HepG2 (cell line): ENCODE measurements around the gene MPG. TPM values are rescaled to one million over a fixed set of nuclear protein-coding genes. Genes with fewer than 3 reads are reported as not detected.

ENCODE experiments used
- CHD4 ChIP-seq: fragments of 200-600 bp; sonication (generic); IDR thresholded peaks from 2 replicates; pipeline ENCODE4 v1.7.0; 2017; ENCODE audit warnings: mild to moderate bottlenecking, low read length, borderline replicate concordance
- DNMT3B ChIP-seq: conservative IDR thresholded peaks from 2 replicates; pipeline ENCODE4 v1.6.1; 2016; ENCODE audit warnings: missing biosample characterization, control low read depth
- HOXA7 ChIP-seq: sonication (generic); formaldehyde crosslinking; IDR thresholded peaks from 2 replicates; pipeline ENCODE4 v1.8.1; 2022; ENCODE audit warnings: mild to moderate bottlenecking, missing genetic modification reagents, moderate library complexity
- MXD4 ChIP-seq: IDR thresholded peaks from 2 replicates; pipeline ENCODE4 v1.6.1; 2016; ENCODE audit warnings: mild to moderate bottlenecking, missing biosample characterization, missing genetic modification reagents
- NBN ChIP-seq: fragments of 450-650 bp; conservative IDR thresholded peaks from 2 replicates; pipeline ENCODE4 v1.6.1; 2017
- NCOR1 ChIP-seq: fragments of 200-600 bp; sonication (generic); IDR thresholded peaks from 2 replicates; pipeline ENCODE4 v1.7.0; 2017; ENCODE audit warnings: antibody characterized with exemption, low read length, borderline replicate concordance
- NFIC ChIP-seq: IDR thresholded peaks from 2 replicates; pipeline ENCODE4 v1.6.1; 2012; ENCODE audit warnings: mild to moderate bottlenecking, low read length, inconsistent platforms
- PAF1 ChIP-seq: IDR thresholded peaks from 2 replicates; pipeline ENCODE4 v1.6.1; 2016; ENCODE audit warnings: missing genetic modification reagents, missing compliant biosample characterization
- PHF20 ChIP-seq: sonication (generic); formaldehyde crosslinking; IDR thresholded peaks from 2 replicates; pipeline ENCODE4 v1.5.0; 2020; ENCODE audit warnings: mild to moderate bottlenecking, missing genetic modification reagents
- REL ChIP-seq: sonication (generic); formaldehyde crosslinking; conservative IDR thresholded peaks from 2 replicates; pipeline ENCODE4 v1.8.0; 2022; ENCODE audit warnings: mild to moderate bottlenecking, missing genetic modification reagents, moderate library complexity
- SMYD3 ChIP-seq: sonication (generic); formaldehyde crosslinking; IDR thresholded peaks from 2 replicates; pipeline ENCODE4 v1.8.1; 2023; ENCODE audit warnings: mild to moderate bottlenecking, missing genetic modification reagents
- SOX13 ChIP-seq, 3 experiments: fragments of 450-650 bp in 1 of 3; sonication (generic) in 1 of 3; formaldehyde crosslinking in 1 of 3; IDR thresholded peaks in 2 of 3; conservative IDR thresholded peaks in 1 of 3; 2 replicates each; pipeline versions ENCODE4 v1.5.0 to v1.6.1; 2016 to 2020; ENCODE audit warnings: antibody characterized with exemption in 1 of 3, mild to moderate bottlenecking in 1 of 3, missing compliant biosample characterization in 1 of 3, missing genetic modification reagents in 1 of 3, moderate library complexity in 1 of 3
- SP140L ChIP-seq: sonication (generic); formaldehyde crosslinking; IDR thresholded peaks from 2 replicates; pipeline ENCODE4 v1.4.0; 2020; ENCODE audit warnings: missing genetic modification reagents, borderline replicate concordance
- SPEN ChIP-seq: sonication (generic); formaldehyde crosslinking; IDR thresholded peaks from 2 replicates; pipeline ENCODE4 v1.5.1; 2020; ENCODE audit warnings: low read depth, mild to moderate bottlenecking, missing genetic modification reagents
- TARDBP ChIP-seq: sonication (generic); formaldehyde crosslinking; IDR thresholded peaks from 2 replicates; pipeline ENCODE4 v1.8.0; 2022; ENCODE audit warnings: mild to moderate bottlenecking, missing genetic modification reagents
- TBP ChIP-seq: sonication (generic); formaldehyde crosslinking; IDR thresholded peaks from 2 replicates; pipeline ENCODE4 v1.5.0; 2020; ENCODE audit warnings: missing genetic modification reagents
- ZBTB7A ChIP-seq: sonication (generic); formaldehyde crosslinking; IDR thresholded peaks from 2 replicates; pipeline ENCODE4 v1.8.0; 2022; ENCODE audit warnings: mild to moderate bottlenecking, missing genetic modification reagents
- ZFP36L1 ChIP-seq: sonication (generic); formaldehyde crosslinking; IDR thresholded peaks from 2 replicates; pipeline ENCODE4 v1.8.0; 2022; ENCODE audit warnings: mild to moderate bottlenecking, missing genetic modification reagents, moderate library complexity
- ZFP36L2 ChIP-seq: sonication (generic); formaldehyde crosslinking; IDR thresholded peaks from 2 replicates; pipeline ENCODE4 v1.4.0; 2020; ENCODE audit warnings: missing genetic modification reagents
- ZFP37 ChIP-seq: sonication (generic); formaldehyde crosslinking; IDR thresholded peaks from 2 replicates; pipeline ENCODE4 v1.4.0; 2020; ENCODE audit warnings: missing genetic modification reagents, borderline replicate concordance
- ZNF235 ChIP-seq: sonication (generic); formaldehyde crosslinking; IDR thresholded peaks from 2 replicates; pipeline ENCODE4 v1.8.1; 2023; ENCODE audit warnings: mild to moderate bottlenecking, missing genetic modification reagents, borderline replicate concordance
- ZNF263 ChIP-seq: sonication (generic); formaldehyde crosslinking; IDR thresholded peaks from 2 replicates; pipeline ENCODE4 v1.4.0; 2020; ENCODE audit warnings: missing genetic modification reagents
- ZNF331 ChIP-seq: sonication (generic); formaldehyde crosslinking; IDR thresholded peaks from 2 replicates; pipeline ENCODE4 v1.4.0; 2020; ENCODE audit warnings: missing genetic modification reagents
- ZNF501 ChIP-seq: sonication (generic); formaldehyde crosslinking; IDR thresholded peaks from 2 replicates; pipeline ENCODE4 v1.5.1; 2020; ENCODE audit warnings: mild to moderate bottlenecking, moderate library complexity, missing genetic modification reagents
- ZNF550 ChIP-seq: sonication (generic); formaldehyde crosslinking; IDR thresholded peaks from 2 replicates; pipeline ENCODE4 v1.4.0; 2020; ENCODE audit warnings: mild to moderate bottlenecking, missing genetic modification reagents, borderline replicate concordance
- ZNF652 ChIP-seq: IDR thresholded peaks from 2 replicates; pipeline ENCODE4 v1.6.1; 2016; ENCODE audit warnings: low read depth, borderline replicate concordance
- ZNF747 ChIP-seq: sonication (generic); formaldehyde crosslinking; IDR thresholded peaks from 2 replicates; pipeline ENCODE4 v1.8.1; 2023; ENCODE audit warnings: missing genetic modification reagents, mild to moderate bottlenecking, borderline replicate concordance
- ZSCAN9 ChIP-seq: IDR thresholded peaks from 2 replicates; pipeline ENCODE4 v1.6.1; 2016; ENCODE audit warnings: borderline replicate concordance
- polyA plus RNA-seq, 8 experiments: library from polyadenylated mRNA; depleted of rRNA in 3 of 8; stranded (reverse) in 7 of 8; unstranded in 1 of 8; fragments of >200 nt; fragmentation: Illumina TruSeq in 4 of 8; extraction: Trizol in 4 of 8; gene quantifications; 2 replicates each; pipeline versions ENCODE4 v1.2.1 to v1.2.3, GENCODE V29; 2011 to 2016; ENCODE audit warnings: low read depth in 4 of 8, missing spikeins in 1 of 8, mixed read lengths in 1 of 8; ENCODE audit not compliant: insufficient read depth in 1 of 8
- total RNA-seq, 5 experiments: library from RNA; depleted of rRNA; stranded (reverse); fragments of >200 nt; fragmentation: Illumina TruSeq; extraction: Trizol; gene quantifications; 2 replicates each; pipeline ENCODE4 v1.2.3, GENCODE V29; 2016; ENCODE audit warnings: low read depth in 1 of 5
- TF ChIP-seq, protein P1 (sequence below): sonication (generic); formaldehyde crosslinking; IDR thresholded peaks from 2 replicates; pipeline ENCODE4 v1.4.0; 2020; ENCODE audit warnings: missing genetic modification reagents
- TF ChIP-seq, protein P2 (sequence below): sonication (generic); formaldehyde crosslinking; IDR thresholded peaks from 2 replicates; pipeline ENCODE4 v1.4.0; 2020; ENCODE audit warnings: missing genetic modification reagents

Gene MPG
- total and polyA plus RNA-seq, 2 of the 13 experiments (the other 11 are each of a cell fraction or from before 2014, with no cell fraction given) = 59.1 to 62.5 TPM

DNA sequence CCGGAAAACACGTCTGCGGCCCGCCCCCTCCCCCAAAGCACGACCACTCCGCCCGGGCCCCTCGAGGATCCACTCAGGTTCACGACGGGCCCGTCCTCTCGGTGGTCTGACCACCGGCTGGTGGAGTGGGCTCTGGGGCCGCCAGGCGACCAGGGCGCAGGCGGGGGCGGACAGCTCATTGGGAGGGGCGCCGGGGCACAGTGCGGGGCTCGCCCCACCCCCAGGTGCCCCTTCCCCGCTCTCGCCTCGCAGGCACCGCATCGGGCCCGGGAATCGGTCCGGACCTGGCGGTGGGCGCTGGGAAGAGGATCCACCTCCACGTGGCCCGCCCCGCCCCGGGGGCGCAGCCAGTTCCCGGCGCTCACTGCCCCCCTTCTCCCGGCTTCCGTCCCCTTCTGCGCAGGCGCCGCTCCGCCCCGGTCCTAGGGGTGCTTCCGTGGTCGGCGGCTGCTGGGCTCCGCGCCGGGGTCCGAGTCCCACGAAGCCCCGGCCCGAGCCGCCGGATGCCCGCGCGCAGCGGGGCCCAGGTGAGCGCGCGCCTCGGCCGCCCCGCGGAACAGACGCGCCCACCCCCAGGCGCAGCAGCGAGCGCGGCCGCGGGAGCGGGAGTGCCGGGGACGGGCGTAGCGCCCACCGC is at the start of gene MPG (continued):
- no peak; the same call in none of the 2 replicates for TF ChIP-seq MXD4 (CRISPR knock-in tag)
- TF ChIP-seq ZFP36L2 (CRISPR knock-in tag) = no peak
- TF ChIP-seq ZBTB7A (CRISPR knock-in tag) = no peak
- TF ChIP-seq PAF1 (CRISPR knock-in tag) = no peak
- no peak for TF ChIP-seq HOXA7 (CRISPR knock-in tag)
- no peak for TF ChIP-seq SP140L (CRISPR knock-in tag)
- no peak for TF ChIP-seq TARDBP (CRISPR knock-in tag)
- no peak for TF ChIP-seq SOX13 (IDR thresholded peaks at IDR 0.05)
- TF ChIP-seq SOX13 (CRISPR knock-in tag; conservative IDR thresholded peaks at IDR 0.05 in 1 of 2, IDR thresholded peaks at IDR 0.05 in 1 of 2) = no peak
- peak; percentile 71 for TF ChIP-seq ZFP36L1
- TF ChIP-seq ZNF235 (CRISPR knock-in tag) = 0 out of 2 replicates have a peak, but pooled peaks have one; percentile 30
- TF ChIP-seq ZFP37 (CRISPR knock-in tag) = no peak
- TF ChIP-seq ZNF550 (CRISPR knock-in tag) = no peak
- no peak for TF ChIP-seq ZNF501 (CRISPR knock-in tag)
- no peak for TF ChIP-seq ZSCAN9 (CRISPR knock-in tag)
- no peak for TF ChIP-seq ZNF652 (CRISPR knock-in tag)
- peak; percentile 74; the same call in 1 of the 2 replicates for TF ChIP-seq SPEN (CRISPR knock-in tag)
- TF ChIP-seq, protein P1, sequence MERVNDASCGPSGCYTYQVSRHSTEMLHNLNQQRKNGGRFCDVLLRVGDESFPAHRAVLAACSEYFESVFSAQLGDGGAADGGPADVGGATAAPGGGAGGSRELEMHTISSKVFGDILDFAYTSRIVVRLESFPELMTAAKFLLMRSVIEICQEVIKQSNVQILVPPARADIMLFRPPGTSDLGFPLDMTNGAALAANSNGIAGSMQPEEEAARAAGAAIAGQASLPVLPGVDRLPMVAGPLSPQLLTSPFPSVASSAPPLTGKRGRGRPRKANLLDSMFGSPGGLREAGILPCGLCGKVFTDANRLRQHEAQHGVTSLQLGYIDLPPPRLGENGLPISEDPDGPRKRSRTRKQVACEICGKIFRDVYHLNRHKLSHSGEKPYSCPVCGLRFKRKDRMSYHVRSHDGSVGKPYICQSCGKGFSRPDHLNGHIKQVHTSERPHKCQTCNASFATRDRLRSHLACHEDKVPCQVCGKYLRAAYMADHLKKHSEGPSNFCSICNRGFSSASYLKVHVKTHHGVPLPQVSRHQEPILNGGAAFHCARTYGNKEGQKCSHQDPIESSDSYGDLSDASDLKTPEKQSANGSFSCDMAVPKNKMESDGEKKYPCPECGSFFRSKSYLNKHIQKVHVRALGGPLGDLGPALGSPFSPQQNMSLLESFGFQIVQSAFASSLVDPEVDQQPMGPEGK = peak; percentile 97
- TF ChIP-seq CHD4 = no peak
- TF ChIP-seq NCOR1 = no peak
- TF ChIP-seq DNMT3B (CRISPR knock-in tag) = no peak
- no peak for TF ChIP-seq NBN
- no peak for TF ChIP-seq NFIC
- TF ChIP-seq ZNF263 (CRISPR knock-in tag) = peak; percentile 45; the same call in 1 of the 2 replicates
- TF ChIP-seq REL = no peak
- peak; percentile 68; the same call in 1 of the 2 replicates for TF ChIP-seq PHF20
- no peak for TF ChIP-seq SMYD3 (CRISPR knock-in tag)
- TF ChIP-seq TBP (CRISPR knock-in tag) = no peak
- TF ChIP-seq, protein P2, sequence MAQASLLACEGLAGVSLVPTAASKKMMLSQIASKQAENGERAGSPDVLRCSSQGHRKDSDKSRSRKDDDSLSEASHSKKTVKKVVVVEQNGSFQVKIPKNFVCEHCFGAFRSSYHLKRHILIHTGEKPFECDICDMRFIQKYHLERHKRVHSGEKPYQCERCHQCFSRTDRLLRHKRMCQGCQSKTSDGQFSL (CRISPR knock-in tag) = peak; percentile 92
- 0 out of 2 replicates have a peak, but pooled peaks have one; percentile 33 for TF ChIP-seq ZNF331 (CRISPR knock-in tag)
- TF ChIP-seq ZNF747 = no peak
